Suprapubic skin (tissue), 3 donors: ENCODE data around the gene TIGD2.

Experiments
- POLR2A ChIP-seq, 2 donors: fragments of 450-650 bp; IDR thresholded peaks; one replicate each; pipeline ENCODE4 v1.6.1; 2017; ENCODE audit warnings: antibody characterized with exemption in 2 of 2, mild to moderate bottlenecking in 2 of 2, moderate library complexity in 2 of 2
- TF ChIP-seq, protein P1 (sequence below), 2 donors: fragments of 200-600 bp in 1 of 2; fragments of 450-650 bp in 1 of 2; sonication (generic) in 1 of 2; IDR thresholded peaks; one replicate each; pipeline ENCODE4 v1.5.1; 2016 to 2019; ENCODE audit warnings: antibody characterized with exemption in 2 of 2, mild to moderate bottlenecking in 1 of 2, moderate library complexity in 1 of 2

- TF ChIP-seq, protein P1, sequence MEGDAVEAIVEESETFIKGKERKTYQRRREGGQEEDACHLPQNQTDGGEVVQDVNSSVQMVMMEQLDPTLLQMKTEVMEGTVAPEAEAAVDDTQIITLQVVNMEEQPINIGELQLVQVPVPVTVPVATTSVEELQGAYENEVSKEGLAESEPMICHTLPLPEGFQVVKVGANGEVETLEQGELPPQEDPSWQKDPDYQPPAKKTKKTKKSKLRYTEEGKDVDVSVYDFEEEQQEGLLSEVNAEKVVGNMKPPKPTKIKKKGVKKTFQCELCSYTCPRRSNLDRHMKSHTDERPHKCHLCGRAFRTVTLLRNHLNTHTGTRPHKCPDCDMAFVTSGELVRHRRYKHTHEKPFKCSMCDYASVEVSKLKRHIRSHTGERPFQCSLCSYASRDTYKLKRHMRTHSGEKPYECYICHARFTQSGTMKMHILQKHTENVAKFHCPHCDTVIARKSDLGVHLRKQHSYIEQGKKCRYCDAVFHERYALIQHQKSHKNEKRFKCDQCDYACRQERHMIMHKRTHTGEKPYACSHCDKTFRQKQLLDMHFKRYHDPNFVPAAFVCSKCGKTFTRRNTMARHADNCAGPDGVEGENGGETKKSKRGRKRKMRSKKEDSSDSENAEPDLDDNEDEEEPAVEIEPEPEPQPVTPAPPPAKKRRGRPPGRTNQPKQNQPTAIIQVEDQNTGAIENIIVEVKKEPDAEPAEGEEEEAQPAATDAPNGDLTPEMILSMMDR (IDR thresholded peaks at IDR 0.05) = no peak
- TF ChIP-seq POLR2A (IDR thresholded peaks at IDR 0.05) = no peak
These were observed 53.1 kb downstream of the TIGD2 start for GRCh38 chr4:89164400-89164799.
